Neural progenitor cell (in vitro differentiated cells): ENCODE measurements around the gene DCAF5.

Experiments
- EZH2 ChIP-seq: fragments of 200-600 bp; sonication (generic); IDR thresholded peaks from 2 replicates; pipeline ENCODE4 v1.6.1; 2017; ENCODE audit warnings: antibody characterized with exemption, mild to moderate bottlenecking, moderate library complexity
- EZH2phosphoT487 ChIP-seq: fragments of 200-600 bp; sonication (generic); IDR thresholded peaks from 2 replicates; pipeline ENCODE4 v1.6.1; 2017; ENCODE audit warnings: antibody characterized with exemption
- TF ChIP-seq, protein P1 (sequence below): fragments of 200-600 bp; sonication (generic); IDR thresholded peaks from 2 replicates; pipeline ENCODE4 v1.5.1; 2017; ENCODE audit warnings: antibody characterized with exemption, mild to moderate bottlenecking

DNA sequence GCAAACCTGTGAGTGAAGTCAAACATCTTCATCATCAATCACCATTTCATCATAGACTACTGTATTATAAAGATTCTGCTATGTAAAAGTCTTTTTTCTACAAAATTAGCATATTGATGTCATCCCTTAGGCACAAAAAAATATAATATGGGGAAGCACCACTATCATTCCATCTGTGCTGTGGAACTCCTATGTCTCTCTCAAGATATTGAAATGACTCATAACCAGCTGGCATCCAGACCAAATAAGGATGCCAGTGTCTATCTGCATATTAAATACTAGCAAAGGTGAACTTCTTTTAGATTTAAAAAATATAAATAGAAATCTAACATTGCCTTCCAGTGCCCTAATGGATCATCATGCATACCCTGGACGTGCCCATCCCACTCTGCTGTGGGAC, 17.9 kb upstream of the DCAF5 start:
- TF ChIP-seq, protein P1, sequence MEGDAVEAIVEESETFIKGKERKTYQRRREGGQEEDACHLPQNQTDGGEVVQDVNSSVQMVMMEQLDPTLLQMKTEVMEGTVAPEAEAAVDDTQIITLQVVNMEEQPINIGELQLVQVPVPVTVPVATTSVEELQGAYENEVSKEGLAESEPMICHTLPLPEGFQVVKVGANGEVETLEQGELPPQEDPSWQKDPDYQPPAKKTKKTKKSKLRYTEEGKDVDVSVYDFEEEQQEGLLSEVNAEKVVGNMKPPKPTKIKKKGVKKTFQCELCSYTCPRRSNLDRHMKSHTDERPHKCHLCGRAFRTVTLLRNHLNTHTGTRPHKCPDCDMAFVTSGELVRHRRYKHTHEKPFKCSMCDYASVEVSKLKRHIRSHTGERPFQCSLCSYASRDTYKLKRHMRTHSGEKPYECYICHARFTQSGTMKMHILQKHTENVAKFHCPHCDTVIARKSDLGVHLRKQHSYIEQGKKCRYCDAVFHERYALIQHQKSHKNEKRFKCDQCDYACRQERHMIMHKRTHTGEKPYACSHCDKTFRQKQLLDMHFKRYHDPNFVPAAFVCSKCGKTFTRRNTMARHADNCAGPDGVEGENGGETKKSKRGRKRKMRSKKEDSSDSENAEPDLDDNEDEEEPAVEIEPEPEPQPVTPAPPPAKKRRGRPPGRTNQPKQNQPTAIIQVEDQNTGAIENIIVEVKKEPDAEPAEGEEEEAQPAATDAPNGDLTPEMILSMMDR: no peak
- no peak for TF ChIP-seq EZH2
- no peak for TF ChIP-seq EZH2phosphoT487
